Measurements from ENCODE around the gene PLAC8L1.

DNA sequence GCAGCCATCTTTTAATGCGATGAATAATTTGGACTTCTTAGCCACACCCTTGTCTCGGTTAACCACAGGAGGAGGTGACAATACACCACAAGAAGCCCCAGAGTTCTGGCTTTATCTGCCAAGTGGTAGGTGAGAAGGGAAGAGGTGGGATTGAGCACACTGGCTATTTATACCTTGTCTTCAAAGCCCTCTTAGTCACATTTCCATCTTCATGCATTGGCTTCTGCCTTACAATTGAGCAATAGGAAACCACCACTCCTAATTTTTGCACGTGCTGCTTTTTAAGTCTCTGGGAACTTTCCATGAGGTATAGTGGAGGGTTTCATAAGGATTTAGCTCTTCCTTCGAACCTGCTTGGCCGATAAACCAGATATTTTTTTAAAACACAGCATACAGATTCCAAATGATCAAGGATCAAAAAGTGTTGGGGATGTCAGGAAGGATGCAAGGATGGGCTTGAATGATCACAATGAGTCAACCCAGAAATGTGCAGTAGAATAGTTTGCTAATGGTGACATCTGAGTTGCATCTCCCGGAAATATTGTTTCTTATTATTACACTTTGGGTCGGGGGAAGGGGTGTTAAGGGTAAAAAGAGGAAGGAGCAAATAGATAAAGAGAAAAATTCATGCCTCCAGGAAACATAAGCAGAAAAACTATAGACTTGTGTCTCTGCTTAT, 25.5 kb downstream of the PLAC8L1 start:
- TF ChIP-seq, protein P1, sequence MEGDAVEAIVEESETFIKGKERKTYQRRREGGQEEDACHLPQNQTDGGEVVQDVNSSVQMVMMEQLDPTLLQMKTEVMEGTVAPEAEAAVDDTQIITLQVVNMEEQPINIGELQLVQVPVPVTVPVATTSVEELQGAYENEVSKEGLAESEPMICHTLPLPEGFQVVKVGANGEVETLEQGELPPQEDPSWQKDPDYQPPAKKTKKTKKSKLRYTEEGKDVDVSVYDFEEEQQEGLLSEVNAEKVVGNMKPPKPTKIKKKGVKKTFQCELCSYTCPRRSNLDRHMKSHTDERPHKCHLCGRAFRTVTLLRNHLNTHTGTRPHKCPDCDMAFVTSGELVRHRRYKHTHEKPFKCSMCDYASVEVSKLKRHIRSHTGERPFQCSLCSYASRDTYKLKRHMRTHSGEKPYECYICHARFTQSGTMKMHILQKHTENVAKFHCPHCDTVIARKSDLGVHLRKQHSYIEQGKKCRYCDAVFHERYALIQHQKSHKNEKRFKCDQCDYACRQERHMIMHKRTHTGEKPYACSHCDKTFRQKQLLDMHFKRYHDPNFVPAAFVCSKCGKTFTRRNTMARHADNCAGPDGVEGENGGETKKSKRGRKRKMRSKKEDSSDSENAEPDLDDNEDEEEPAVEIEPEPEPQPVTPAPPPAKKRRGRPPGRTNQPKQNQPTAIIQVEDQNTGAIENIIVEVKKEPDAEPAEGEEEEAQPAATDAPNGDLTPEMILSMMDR (IDR thresholded peaks at IDR 0.05), result no peak
- no peak for TF ChIP-seq POLR2A (IDR thresholded peaks at IDR 0.05)
